ENCODE data around the gene BBIP1. TPM values are rescaled to one million over a fixed set of nuclear protein-coding genes. Genes with fewer than 3 reads are reported as not detected.

The BBIP1 gene
- total and polyA plus RNA-seq, 2 donors (not counting 3 experiments of a cell fraction or from before 2014, with no cell fraction given) = 9.9 to 32.8 TPM

- Histone ChIP-seq H3K4me1 (ENCODE audit: control insufficient read depth, extremely low read depth, insufficient read depth, low read length) (no peaks in the 10 kb centered on the region), H2AFZ (ENCODE audit: low read depth, low read length) (no peak overlapping the region), H3K36me3 (ENCODE audit: control insufficient read depth in 2 of 2, extremely low read depth in 1 of 2, insufficient read depth in 2 of 2, low read length in 2 of 2) (peaks cover 0 to 4% of the 10 kb centered on the region in 2 experiments), H4K20me1 (replicated peaks; ENCODE audit: control insufficient read depth, extremely low read depth, insufficient read depth, low read length) (no peaks in the 10 kb centered on the region), H3K9ac (replicated peaks; ENCODE audit: extremely low read depth, insufficient read depth, low read length) (no peak overlapping the region), H3K9me3 (replicated peaks; ENCODE audit: control insufficient read depth, insufficient read depth, low read length) (no peaks in the 10 kb centered on the region), H3K4me3 (replicated peaks in 1 of 3; ENCODE audit: insufficient read depth in 1 of 3, low read depth in 1 of 3, low read length in 3 of 3) (no peak overlapping the region), H3K4me2 (ENCODE audit: insufficient read depth, low read length) (no peak overlapping the region), H3K79me2 (ENCODE audit: control insufficient read depth, insufficient read depth, low read length) (no peaks in the 10 kb centered on the region), H3K27ac (ENCODE audit: insufficient read depth, low read depth, low read length) (no peak overlapping the region), H3K9me1 (replicated peaks; ENCODE audit: control insufficient read depth, extremely low read depth, insufficient read depth, low read length) (no peaks in the 10 kb centered on the region), H3K27me3 (ENCODE audit: control insufficient read depth in 2 of 2, insufficient read depth in 2 of 2, low read length in 2 of 2) (no peaks in the 10 kb centered on the region)
- DNase-seq (ENCODE audit: low read depth, low spot score) = no peak
- intact Hi-C loops (cut with micrococcal nuclease) (no loop called here), dilution Hi-C loops (cut with MboI; ENCODE audit: extremely low pct_ligation_motif_present, low sequenced_read_pairs) (no loop called here)
- no TSS peak for BruUV-seq (replicated peaks)
- FAIRE-seq = no peak
- ChIA-PET CTCF (interaction anchor here (1.3 to 1.6 kb wide), 2 partner anchors 11 to 141 kb away, joined by 3 to 11 read pairs; no protein-coding TSS in a partner anchor), POLR2A (no interaction called here)
- no peak for TF ChIP-seq JUN (IDR thresholded peaks at IDR 0.05; ENCODE audit: borderline replicate concordance, insufficient read depth, insufficient read length, low read depth)
- no peak for TF ChIP-seq POLR2A (IDR thresholded peaks at IDR 0.05; ENCODE audit: low read depth, low read length)
- no peak for TF ChIP-seq MYC (IDR thresholded peaks at IDR 0.05; ENCODE audit: low read depth, low read length)
- TF ChIP-seq CTCF (IDR thresholded peaks at IDR 0.05; ENCODE audit: extremely low read depth in 1 of 2, insufficient read depth in 1 of 2, low read depth in 1 of 2, low read length in 2 of 2) = no peak
- no peak for TF ChIP-seq GATA2 (IDR thresholded peaks at IDR 0.05; ENCODE audit: insufficient read depth, insufficient read length, low read depth, low read length)
- no peak for TF ChIP-seq EZH2 (IDR thresholded peaks at IDR 0.05; ENCODE audit: borderline replicate concordance, low read depth, low read length, severe bottlenecking)
- TF ChIP-seq POLR2AphosphoS5 (IDR thresholded peaks at IDR 0.05; ENCODE audit: insufficient read depth, low read depth, low read length) = no peak
- TF ChIP-seq FOS (IDR thresholded peaks at IDR 0.05; ENCODE audit: borderline replicate concordance, insufficient read depth, low read length) = no peak
Observed at GRCh38 chr10:110887560-110887959, 31.4 kb downstream of the BBIP1 start.

All from endothelial cell of umbilical vein (primary cell).